Transverse colon (tissue), 4 donors: ENCODE results near the gene NTRK2. TPM values are rescaled to one million over a fixed set of nuclear protein-coding genes. Genes with fewer than 3 reads are reported as not detected.

ENCODE experiments used
- DNase-seq: peaks from one replicate; pipeline ENCODE4 v3.0.0-alpha.2; 2019
- H3K27ac ChIP-seq, 4 donors: fragments of 200-600 bp; sonication (generic); 2 replicates each; pipeline ENCODE4 v1.5.1; 2016 to 2018; ENCODE audit warnings: inconsistent platforms in 4 of 4
- H3K27me3 ChIP-seq: fragments of 200-600 bp; sonication (generic); 2 replicates; pipeline ENCODE4 v1.5.1; 2017; ENCODE audit warnings: inconsistent platforms
- H3K36me3 ChIP-seq, 4 donors: fragments of 200-600 bp; sonication (generic); 2 replicates each; pipeline ENCODE4 v1.5.1; 2017 to 2019; ENCODE audit warnings: inconsistent platforms in 4 of 4
- H3K4me1 ChIP-seq, 4 donors: fragments of 200-600 bp; sonication (generic); 2 replicates each; pipeline ENCODE4 v1.5.1; 2017 to 2020; ENCODE audit warnings: inconsistent platforms in 4 of 4
- H3K4me3 ChIP-seq, 4 donors: fragments of 200-600 bp; sonication (generic); 1 replicate in 1 of 4; 2 replicates in 3 of 4; pipeline versions ENCODE4 v1.5.1 to v1.6.1; 2017 to 2019; ENCODE audit warnings: inconsistent platforms in 4 of 4
- H3K9me3 ChIP-seq, 2 donors: fragments of 200-600 bp; sonication (generic); 2 replicates each; pipeline ENCODE4 v1.5.1; 2017 to 2019; ENCODE audit warnings: inconsistent platforms in 2 of 2
- EP300 ChIP-seq: sonication (generic); formaldehyde crosslinking; IDR thresholded peaks from one replicate; pipeline ENCODE4 v1.6.1; 2017; ENCODE audit warnings: antibody characterized with exemption, low read depth
- POLR2A ChIP-seq: fragments of 450-650 bp; IDR thresholded peaks from one replicate; pipeline ENCODE4 v1.6.1; 2016; ENCODE audit warnings: antibody characterized with exemption, mild to moderate bottlenecking, moderate library complexity
- POLR2AphosphoS5 ChIP-seq, 3 donors: sonication (generic); formaldehyde crosslinking; IDR thresholded peaks; one replicate each; pipeline ENCODE4 v1.6.1; 2016; ENCODE audit warnings: antibody characterized with exemption in 3 of 3
- WGBS, 2 donors: methylation state at CpG; one replicate each; pipeline ENCODE4 v1.1.5; 2018; ENCODE audit warnings: low coverage in 1 of 2; 5-methylcytosine and 5-hydroxymethylcytosine counted together
- in situ Hi-C, 4 donors: fragments of 200-750 bp; cut with MboI; loops; one replicate each; pipeline versions ENCODE4 v1.15.0 to v1.15.1; 2017; ENCODE audit warnings: low sequenced_read_pairs in 3 of 4, low pct_ligation_motif_present in 1 of 4, low pct_unique_long_range_greater_than_20kb in 1 of 4
- intact Hi-C: fragments of 100-400 bp; cut with DNase I; formaldehyde crosslinking; loops from one replicate; pipeline ENCODE4 v1.15.1; 2023; ENCODE audit warnings: low total_unique reads
- total RNA-seq, 4 donors: library from RNA; depleted of rRNA; stranded (reverse); fragments of >200 nt; gene quantifications; one replicate each; pipeline ENCODE4 v1.1.0, GENCODE V29; 2016
- TF ChIP-seq, protein P1 (sequence below), 5 experiments: fragments of 200-600 bp in 3 of 5; fragments of 450-650 bp in 2 of 5; sonication (generic) in 3 of 5; IDR thresholded peaks; 1 replicate in 2 of 5; 2 replicates in 3 of 5; pipeline ENCODE4 v1.5.1; 2016 to 2017; ENCODE audit warnings: antibody characterized with exemption in 5 of 5, inconsistent platforms in 3 of 5, mild to moderate bottlenecking in 2 of 5, moderate library complexity in 1 of 5

Gene NTRK2
- total RNA-seq, 4 donors from 2014 or later, result 2.2 to 10.1 (median 6.4) TPM

DNA sequence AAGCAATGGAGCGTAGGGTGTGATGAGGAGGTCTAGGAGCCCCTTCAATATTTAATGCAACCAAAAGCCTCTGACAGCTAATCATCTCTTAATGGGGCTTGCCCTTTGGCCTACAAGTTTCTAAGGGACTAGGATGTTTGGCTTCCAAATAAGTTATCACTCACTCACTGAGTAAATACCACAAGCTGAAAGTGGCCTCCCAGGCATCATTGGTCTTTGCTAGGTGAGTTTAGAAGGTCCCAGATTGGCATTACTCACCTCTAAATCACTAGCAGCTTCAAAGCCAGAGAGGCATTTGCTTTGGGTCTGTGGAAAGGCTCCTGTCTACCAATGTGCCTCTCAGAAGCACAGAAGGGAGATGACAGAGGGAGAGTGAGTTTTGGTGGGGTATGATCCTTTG lies 344.2 kb downstream of the NTRK2 start:
- in situ Hi-C loops (no loop called here), intact Hi-C loops (no loop called here)
- DNase-seq, result no peak
- H3K36me3 ChIP-seq, result no peaks in the 10 kb centered on the region
- TF ChIP-seq EP300 (no peak), POLR2AphosphoS5 (IDR thresholded peaks at IDR 0.05) (no peak), POLR2A (no peak)
- TF ChIP-seq, protein P1, sequence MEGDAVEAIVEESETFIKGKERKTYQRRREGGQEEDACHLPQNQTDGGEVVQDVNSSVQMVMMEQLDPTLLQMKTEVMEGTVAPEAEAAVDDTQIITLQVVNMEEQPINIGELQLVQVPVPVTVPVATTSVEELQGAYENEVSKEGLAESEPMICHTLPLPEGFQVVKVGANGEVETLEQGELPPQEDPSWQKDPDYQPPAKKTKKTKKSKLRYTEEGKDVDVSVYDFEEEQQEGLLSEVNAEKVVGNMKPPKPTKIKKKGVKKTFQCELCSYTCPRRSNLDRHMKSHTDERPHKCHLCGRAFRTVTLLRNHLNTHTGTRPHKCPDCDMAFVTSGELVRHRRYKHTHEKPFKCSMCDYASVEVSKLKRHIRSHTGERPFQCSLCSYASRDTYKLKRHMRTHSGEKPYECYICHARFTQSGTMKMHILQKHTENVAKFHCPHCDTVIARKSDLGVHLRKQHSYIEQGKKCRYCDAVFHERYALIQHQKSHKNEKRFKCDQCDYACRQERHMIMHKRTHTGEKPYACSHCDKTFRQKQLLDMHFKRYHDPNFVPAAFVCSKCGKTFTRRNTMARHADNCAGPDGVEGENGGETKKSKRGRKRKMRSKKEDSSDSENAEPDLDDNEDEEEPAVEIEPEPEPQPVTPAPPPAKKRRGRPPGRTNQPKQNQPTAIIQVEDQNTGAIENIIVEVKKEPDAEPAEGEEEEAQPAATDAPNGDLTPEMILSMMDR (IDR thresholded peaks at IDR 0.05), result no peak
- no peak overlapping the region for H3K27ac ChIP-seq
- no peaks in the 10 kb centered on the region for H3K9me3 ChIP-seq
- WGBS, 2 donors, result 81 to 83% methylated on average over 1 of the region's 1 CpG
- no peaks in the 10 kb centered on the region for H3K4me1 ChIP-seq
- H3K27me3 ChIP-seq, result no peaks in the 10 kb centered on the region
- H3K4me3 ChIP-seq, result no peak overlapping the region

DNA sequence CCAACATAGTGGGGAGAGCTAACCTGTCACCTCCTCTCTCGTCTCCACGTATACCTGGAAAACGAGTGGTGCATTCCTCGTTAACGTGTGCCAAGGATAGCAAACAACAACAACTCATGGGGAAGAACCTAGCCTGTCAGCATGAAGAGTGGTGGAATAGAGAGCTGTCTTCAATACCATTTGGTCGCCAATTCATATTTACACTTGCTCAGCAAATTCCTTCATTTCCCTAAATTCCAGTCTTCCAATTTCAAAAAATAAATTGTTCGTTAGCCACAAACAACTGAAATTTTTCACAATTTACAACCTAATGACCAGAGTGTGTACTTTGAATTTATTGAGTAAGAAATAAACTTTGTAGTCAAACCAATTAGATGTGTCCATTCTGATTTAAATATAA lies 344.8 kb downstream of the NTRK2 start:
- DNase-seq, result no peak
- Histone ChIP-seq H3K36me3 (no peaks in the 10 kb centered on the region), H3K4me3 (no peak overlapping the region), H3K4me1 (no peaks in the 10 kb centered on the region), H3K9me3 (no peaks in the 10 kb centered on the region), H3K27ac (no peak overlapping the region), H3K27me3 (no peaks in the 10 kb centered on the region)
- WGBS, 2 donors, result 82 to 85% methylated on average over 4 to 7 of the region's 7 CpGs
- in situ Hi-C loops, result no loop called here
- TF ChIP-seq POLR2AphosphoS5 (IDR thresholded peaks at IDR 0.05), result no peak
- TF ChIP-seq EP300, result no peak
- TF ChIP-seq POLR2A, result no peak
- TF ChIP-seq, protein P1 (IDR thresholded peaks at IDR 0.05), result no peak
- intact Hi-C loops, result no loop called here

DNA sequence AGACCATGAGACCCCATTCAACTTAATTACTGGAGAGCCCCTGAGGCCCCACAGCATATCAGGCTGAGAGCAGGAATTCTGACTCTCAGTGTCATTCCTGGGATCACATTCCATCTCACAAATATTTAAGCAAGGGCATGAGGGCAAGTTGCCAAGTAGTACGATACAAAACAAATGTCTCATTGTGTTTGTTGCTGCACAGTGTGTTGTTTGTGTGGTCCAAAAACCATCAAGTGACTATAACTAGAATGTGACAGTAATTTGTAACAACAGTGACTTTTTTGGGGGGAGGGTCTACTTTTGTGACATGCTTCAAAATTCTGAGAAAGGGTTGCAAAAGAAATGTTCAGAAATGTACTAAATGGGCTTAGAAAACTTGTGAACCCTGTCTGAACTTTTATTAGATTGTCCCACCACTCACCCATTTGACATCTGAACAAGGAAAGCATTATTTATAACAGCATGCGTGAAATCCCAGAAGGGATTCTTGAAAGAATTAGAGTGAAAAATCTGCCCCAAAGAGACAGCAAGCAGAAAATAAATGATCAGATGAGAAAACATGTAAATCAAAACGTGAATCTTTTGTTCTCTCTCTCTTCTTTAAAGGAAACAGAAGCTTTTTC lies 347.0 kb downstream of the NTRK2 start:
- no peak for TF ChIP-seq POLR2AphosphoS5 (IDR thresholded peaks at IDR 0.05)
- TF ChIP-seq, protein P1 (IDR thresholded peaks at IDR 0.05), result no peak
- no peak for TF ChIP-seq EP300
- TF ChIP-seq POLR2A, result no peak
- intact Hi-C loops, result no loop called here
- WGBS, 2 donors, result 45 to 46% methylated on average over 3 of the region's 3 CpGs
- no peak overlapping the region for H3K27ac ChIP-seq
- no peaks in the 10 kb centered on the region for H3K36me3 ChIP-seq
- H3K9me3 ChIP-seq, result no peaks in the 10 kb centered on the region
- no peak overlapping the region for H3K4me3 ChIP-seq
- in situ Hi-C loops, result no loop called here
- H3K4me1 ChIP-seq, result no peaks in the 10 kb centered on the region
- DNase-seq, result no peak
- no peaks in the 10 kb centered on the region for H3K27me3 ChIP-seq

DNA sequence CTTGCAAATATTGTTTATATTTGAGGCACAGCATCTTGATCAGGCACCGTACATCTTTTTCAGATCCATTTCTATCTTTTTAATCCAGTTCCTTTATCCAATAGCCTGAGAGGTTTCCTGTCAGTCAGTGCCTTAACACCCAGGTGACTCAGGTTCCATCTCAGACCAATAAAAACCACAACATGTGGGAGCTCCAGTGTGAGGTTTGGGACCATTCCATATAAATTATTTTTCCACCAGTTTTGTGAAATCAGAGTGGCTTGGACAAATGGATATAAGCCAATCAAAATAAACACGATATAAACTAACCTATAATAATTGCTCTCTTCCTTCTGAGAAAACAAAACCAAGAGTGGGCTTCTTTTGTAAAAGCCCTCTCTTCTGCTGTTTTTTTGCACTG lies 351.3 kb downstream of the NTRK2 start:
- intact Hi-C loops, result no loop called here
- no peak for DNase-seq
- Histone ChIP-seq H3K27ac (no peak overlapping the region), H3K27me3 (no peaks in the 10 kb centered on the region), H3K36me3 (no peaks in the 10 kb centered on the region), H3K4me1 (no peaks in the 10 kb centered on the region), H3K4me3 (no peak overlapping the region), H3K9me3 (no peaks in the 10 kb centered on the region)
- TF ChIP-seq, protein P1 (IDR thresholded peaks at IDR 0.05), result no peak
- no peak for TF ChIP-seq POLR2A
- TF ChIP-seq POLR2AphosphoS5 (IDR thresholded peaks at IDR 0.05), result no peak
- TF ChIP-seq EP300, result no peak
- in situ Hi-C loops, result loop anchor here in 1 of 4 donors (10.0 kb wide), 1 partner anchor 64 kb away; no protein-coding TSS in a partner anchor
- 85 to 89% methylated on average over 2 of the region's 2 CpGs for WGBS, 2 donors
